Testis (tissue), 3 donors: ENCODE results near the gene HSPBP1. TPM values are rescaled to one million over a fixed set of nuclear protein-coding genes. Genes with fewer than 3 reads are reported as not detected.

Experiments used
- DNase-seq: peaks from one replicate; pipeline ENCODE4 v3.0.0-alpha.2; 2019
- H3K27ac ChIP-seq, 2 donors: fragments of 200-600 bp; sonication (generic); one replicate each; pipeline ENCODE4 v1.5.1; 2019
- H3K27me3 ChIP-seq: fragments of 200-600 bp; sonication (generic); one replicate; pipeline ENCODE4 v1.5.1; 2019
- H3K36me3 ChIP-seq: fragments of 200-600 bp; sonication (generic); one replicate; pipeline ENCODE4 v1.5.1; 2017; ENCODE audit warnings: low read depth; ENCODE audit errors: missing control alignments
- H3K4me1 ChIP-seq: fragments of 200-600 bp; sonication (generic); one replicate; pipeline ENCODE4 v1.5.1; 2019
- H3K4me3 ChIP-seq, 2 donors: fragments of 200-600 bp; sonication (generic); one replicate each; pipeline ENCODE4 v1.5.1; 2017 to 2019
- H3K9me3 ChIP-seq: fragments of 200-600 bp; sonication (generic); one replicate; pipeline ENCODE4 v1.5.1; 2017
- POLR2A ChIP-seq: fragments of 450-650 bp; IDR thresholded peaks from one replicate; pipeline ENCODE4 v1.6.1; 2017; ENCODE audit warnings: antibody characterized with exemption, mild to moderate bottlenecking, moderate library complexity
- WGBS, 2 donors: methylation state at CpG; one replicate each; pipeline ENCODE4 v1.1.5; 2018; 5-methylcytosine and 5-hydroxymethylcytosine counted together
- intact Hi-C: fragments of 100-400 bp; cut with DNase I; formaldehyde crosslinking; loops from one replicate; pipeline ENCODE4 v1.15.1; 2023; ENCODE audit warnings: low total_unique reads
- polyA plus RNA-seq: library from polyadenylated mRNA; stranded (reverse); fragments of 350-450 nt; fragmentation: Illumina TruSeq; extraction: RNeasy Lipid Tissue Mini Kit (QIAGEN cat#74804); gene quantifications from one replicate; pipeline ENCODE4 v1.2.3, GENCODE V29; 2014; ENCODE audit warnings: low read depth, low replicate concordance; ENCODE audit not compliant: insufficient read depth
- total RNA-seq, 2 donors: library from RNA; depleted of rRNA; stranded (reverse); fragments of >200 nt; gene quantifications; one replicate each; pipeline ENCODE4 v1.2.3, GENCODE V29; 2016
- TF ChIP-seq, protein P1 (sequence below), 3 experiments: fragments of 450-650 bp in 2 of 3; fragments of 200-600 bp in 1 of 3; sonication (generic) in 1 of 3; IDR thresholded peaks; one replicate each; pipeline ENCODE4 v1.5.1; 2016 to 2019; ENCODE audit warnings: antibody characterized with exemption in 3 of 3, mild to moderate bottlenecking in 2 of 3, moderate library complexity in 1 of 3

Gene HSPBP1
- total and polyA plus RNA-seq, 3 donors from 2014 or later: 42.7 to 48.2 (median 43.5) TPM

DNA sequence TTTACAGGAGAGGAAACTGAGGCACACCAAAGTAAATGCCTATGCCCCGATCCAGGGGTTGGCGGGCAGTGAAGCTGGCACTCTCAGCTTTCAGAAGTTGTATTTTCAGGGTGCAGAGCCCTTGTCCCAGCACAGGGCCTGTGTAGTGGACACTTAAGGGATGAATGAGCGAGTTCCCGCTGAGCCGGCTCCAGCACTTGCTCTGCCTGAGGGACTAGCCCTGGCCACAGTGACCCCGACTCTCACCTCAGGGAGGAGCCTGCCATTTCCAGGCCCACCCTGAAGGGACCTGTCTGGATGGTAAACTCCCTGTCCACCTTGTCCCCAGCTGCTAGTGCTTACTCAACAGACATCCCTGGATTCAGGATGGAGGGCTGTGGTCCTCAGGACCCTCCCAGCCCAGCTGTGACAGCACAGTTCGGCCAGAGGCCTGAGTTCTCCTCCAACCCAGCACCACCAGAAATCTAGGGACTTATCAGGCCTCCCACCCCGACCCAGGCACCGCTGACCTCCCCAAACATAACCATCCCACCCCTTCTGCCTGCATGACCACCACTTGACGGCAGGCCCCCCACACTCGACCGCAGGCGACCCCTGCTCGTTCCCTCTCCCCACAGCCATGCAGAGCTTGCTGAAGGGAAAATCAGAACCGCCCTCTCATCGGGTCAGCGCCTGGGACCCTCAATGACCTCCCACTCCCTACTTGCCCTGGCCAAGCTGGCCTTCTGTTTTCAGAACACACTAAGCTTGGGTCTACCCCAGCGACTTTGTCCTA, 29.5 kb downstream of the HSPBP1 start:
- Histone ChIP-seq H3K9me3 (no peaks in the 10 kb centered on the region), H3K27ac (no peak overlapping the region), H3K36me3 (no peaks in the 10 kb centered on the region), H3K4me3 (no peak overlapping the region), H3K27me3 (no peaks in the 10 kb centered on the region), H3K4me1 (peaks cover 20% of the 10 kb centered on the region)
- TF ChIP-seq POLR2A: no peak
- TF ChIP-seq, protein P1, sequence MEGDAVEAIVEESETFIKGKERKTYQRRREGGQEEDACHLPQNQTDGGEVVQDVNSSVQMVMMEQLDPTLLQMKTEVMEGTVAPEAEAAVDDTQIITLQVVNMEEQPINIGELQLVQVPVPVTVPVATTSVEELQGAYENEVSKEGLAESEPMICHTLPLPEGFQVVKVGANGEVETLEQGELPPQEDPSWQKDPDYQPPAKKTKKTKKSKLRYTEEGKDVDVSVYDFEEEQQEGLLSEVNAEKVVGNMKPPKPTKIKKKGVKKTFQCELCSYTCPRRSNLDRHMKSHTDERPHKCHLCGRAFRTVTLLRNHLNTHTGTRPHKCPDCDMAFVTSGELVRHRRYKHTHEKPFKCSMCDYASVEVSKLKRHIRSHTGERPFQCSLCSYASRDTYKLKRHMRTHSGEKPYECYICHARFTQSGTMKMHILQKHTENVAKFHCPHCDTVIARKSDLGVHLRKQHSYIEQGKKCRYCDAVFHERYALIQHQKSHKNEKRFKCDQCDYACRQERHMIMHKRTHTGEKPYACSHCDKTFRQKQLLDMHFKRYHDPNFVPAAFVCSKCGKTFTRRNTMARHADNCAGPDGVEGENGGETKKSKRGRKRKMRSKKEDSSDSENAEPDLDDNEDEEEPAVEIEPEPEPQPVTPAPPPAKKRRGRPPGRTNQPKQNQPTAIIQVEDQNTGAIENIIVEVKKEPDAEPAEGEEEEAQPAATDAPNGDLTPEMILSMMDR (IDR thresholded peaks at IDR 0.05): no peak
- intact Hi-C loops: no loop called here
- no peak for DNase-seq
- 88 to 89% methylated on average over 13 to 18 of the region's 18 CpGs for WGBS, 2 donors

DNA sequence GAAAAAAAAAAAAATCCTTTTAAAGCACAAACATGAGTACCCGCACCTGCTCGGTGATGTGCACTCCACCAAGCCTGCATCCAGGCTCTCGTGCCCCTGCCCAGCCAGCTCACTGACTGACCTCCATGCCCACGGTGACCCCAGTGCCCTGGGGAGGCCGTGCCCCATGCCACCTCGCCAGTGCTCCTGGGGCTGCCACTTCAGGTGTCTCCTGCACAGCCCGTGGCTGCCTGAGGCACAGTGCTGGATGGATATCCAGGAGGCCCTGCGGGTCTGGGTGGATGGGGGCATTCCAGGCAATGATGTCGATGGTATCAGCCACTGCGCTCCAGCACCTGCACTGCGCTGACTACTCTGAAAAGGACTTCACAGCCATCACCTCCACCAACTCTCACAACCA, 30.1 kb downstream of the HSPBP1 start:
- no peak for DNase-seq
- H3K27ac ChIP-seq: no peak overlapping the region
- H3K9me3 ChIP-seq: no peaks in the 10 kb centered on the region
- no peaks in the 10 kb centered on the region for H3K27me3 ChIP-seq
- TF ChIP-seq POLR2A: no peak
- TF ChIP-seq, protein P1 (IDR thresholded peaks at IDR 0.05): no peak
- intact Hi-C loops: no loop called here
- 92 to 98% methylated on average over 7 to 11 of the region's 11 CpGs for WGBS, 2 donors
- peaks cover 15% of the 10 kb centered on the region for H3K4me1 ChIP-seq
- no peaks in the 10 kb centered on the region for H3K36me3 ChIP-seq
- H3K4me3 ChIP-seq: no peak overlapping the region

DNA sequence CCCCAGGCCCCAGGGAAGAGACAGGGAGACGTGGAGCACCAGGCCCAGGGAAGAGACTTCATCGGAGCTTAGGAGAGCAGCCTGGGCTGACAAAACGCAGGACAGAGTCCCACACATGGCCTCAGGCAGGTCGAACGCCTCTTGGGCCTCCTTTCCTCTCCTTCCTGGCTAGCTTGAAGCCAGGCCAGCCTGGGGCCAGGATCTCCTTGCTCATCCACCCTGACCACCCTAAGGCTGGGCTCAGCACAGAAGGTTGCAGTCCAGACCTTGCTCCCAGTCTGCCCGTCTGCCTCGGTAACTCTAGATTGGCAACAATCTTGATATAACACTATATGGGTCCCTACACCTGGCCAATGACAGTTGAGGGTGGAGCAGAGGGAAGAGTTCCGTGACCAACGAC, 31.2 kb downstream of the HSPBP1 start:
- Histone ChIP-seq H3K4me3 (no peak overlapping the region), H3K9me3 (no peaks in the 10 kb centered on the region), H3K27ac (no peak overlapping the region), H3K4me1 (peaks cover 8% of the 10 kb centered on the region), H3K36me3 (no peaks in the 10 kb centered on the region), H3K27me3 (no peaks in the 10 kb centered on the region)
- 77 to 82% methylated on average over 6 to 9 of the region's 9 CpGs for WGBS, 2 donors
- TF ChIP-seq, protein P1 (IDR thresholded peaks at IDR 0.05): no peak
- TF ChIP-seq POLR2A: no peak
- intact Hi-C loops: no loop called here
- DNase-seq: no peak

DNA sequence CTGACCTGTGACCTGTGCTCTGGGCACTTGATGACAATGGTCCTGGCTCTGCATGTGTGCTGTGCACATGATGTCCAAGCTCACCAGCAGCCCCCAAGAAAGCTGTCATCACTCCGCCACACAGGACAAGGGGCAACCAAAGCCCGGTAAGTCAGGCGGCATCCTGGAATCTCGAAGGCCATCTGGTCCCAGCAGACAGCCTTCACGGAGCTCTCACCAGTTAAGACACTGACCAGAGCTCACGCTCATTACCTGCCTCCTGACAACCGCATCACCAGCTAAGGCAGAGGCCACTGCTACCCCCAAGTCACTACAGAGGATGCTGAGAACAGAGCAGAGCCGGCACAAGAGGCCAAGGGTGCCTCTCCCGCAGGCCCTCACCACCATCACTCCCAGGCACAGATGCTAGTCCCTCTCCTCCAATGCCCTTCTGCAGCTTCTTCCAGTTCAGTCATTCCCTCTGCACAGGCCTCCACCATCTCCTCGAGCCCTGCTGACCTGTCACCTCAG, 31.7 kb downstream of the HSPBP1 start:
- no peak for DNase-seq
- H3K27ac ChIP-seq: no peak overlapping the region
- H3K4me3 ChIP-seq: no peak overlapping the region
- no peak for TF ChIP-seq POLR2A
- TF ChIP-seq, protein P1 (IDR thresholded peaks at IDR 0.05): no peak
- H3K9me3 ChIP-seq: no peaks in the 10 kb centered on the region
- no peaks in the 10 kb centered on the region for H3K27me3 ChIP-seq
- peaks cover 8% of the 10 kb centered on the region for H3K4me1 ChIP-seq
- no peaks in the 10 kb centered on the region for H3K36me3 ChIP-seq
- 53 to 74% methylated on average over 9 to 10 of the region's 10 CpGs for WGBS, 2 donors
- intact Hi-C loops: no loop called here

DNA sequence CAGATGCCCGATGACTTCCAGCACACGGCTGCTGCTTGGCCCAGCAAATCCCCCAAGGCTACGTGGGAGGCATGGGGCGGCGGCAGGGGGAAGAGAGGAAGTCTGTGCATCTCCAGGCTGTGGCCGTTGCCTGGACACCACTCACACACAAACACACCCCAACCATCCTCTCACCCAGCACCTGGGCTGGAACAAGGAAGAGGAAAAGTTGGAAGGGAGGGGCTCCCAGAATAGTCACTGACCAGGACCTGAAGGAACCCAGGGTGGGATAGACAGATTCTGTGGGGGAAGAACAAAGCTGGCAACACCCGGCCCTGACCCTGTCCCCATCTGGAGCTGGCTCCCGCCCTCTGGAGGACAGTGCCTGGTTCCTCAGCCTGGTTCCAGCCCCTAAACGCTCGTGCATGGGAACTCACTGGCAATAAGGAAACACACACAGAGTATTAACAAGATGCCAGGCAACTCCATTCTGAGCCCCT, 32.2 kb downstream of the HSPBP1 start:
- no peak for DNase-seq
- intact Hi-C loops: no loop called here
- Histone ChIP-seq H3K9me3 (no peaks in the 10 kb centered on the region), H3K4me3 (no peak overlapping the region), H3K36me3 (no peaks in the 10 kb centered on the region), H3K4me1 (peaks cover 8% of the 10 kb centered on the region), H3K27ac (no peak overlapping the region), H3K27me3 (no peaks in the 10 kb centered on the region)
- 25 to 52% methylated on average over 3 to 10 of the region's 10 CpGs for WGBS, 2 donors
- TF ChIP-seq, protein P1 (IDR thresholded peaks at IDR 0.05): no peak
- TF ChIP-seq POLR2A: no peak
